H1 (cell line): ENCODE measurements around the gene ERC1. TPM values are rescaled to one million over a fixed set of nuclear protein-coding genes. Genes with fewer than 3 reads are reported as not detected.

ENCODE experiments used
- BACH1 ChIP-seq: IDR thresholded peaks from 2 replicates; pipeline ENCODE4 v1.6.1; 2012; ENCODE audit warnings: low read length, improper control_type of control experiment
- CHD1 ChIP-seq: IDR thresholded peaks from 2 replicates; pipeline ENCODE4 v1.6.1; 2012; ENCODE audit warnings: low read depth, low read length, improper control_type of control experiment
- GABPA ChIP-seq: IDR thresholded peaks from 2 replicates; pipeline ENCODE4 v1.6.1; 2011; ENCODE audit warnings: mild to moderate bottlenecking, low read length, moderate library complexity, borderline replicate concordance; ENCODE audit not compliant: insufficient read depth
- POU5F1 ChIP-seq: IDR thresholded peaks from 2 replicates; pipeline ENCODE4 v1.6.1; 2011; ENCODE audit warnings: low read depth, mild to moderate bottlenecking, low read length, moderate library complexity
- RFX5 ChIP-seq: IDR thresholded peaks from 2 replicates; pipeline ENCODE4 v1.6.1; 2011; ENCODE audit warnings: low read depth, low read length, improper control_type of control experiment, borderline replicate concordance
- polyA plus RNA-seq, 7 experiments: library from polyadenylated mRNA; depleted of rRNA in 3 of 7; stranded (reverse) in 5 of 7; unstranded in 2 of 7; fragments of >200 nt in 5 of 7; fragments of 200-250 nt in 2 of 7; gene quantifications; 1 replicate in 5 of 7; 2 replicates in 1 of 7; 4 replicates in 1 of 7; pipeline versions ENCODE4 v1.2.1 to v1.2.3, GENCODE V29; 2011 to 2013; ENCODE audit warnings: missing spikeins in 2 of 7, mixed read lengths in 2 of 7
- total RNA-seq: library from RNA; stranded (reverse); fragmentation: NEBNext Ultra II Directional; extraction: Animal tissue kit (Norgen Biotek cat#: 25700); gene quantifications from 2 replicates; pipeline ENCODE4 v1.2.1, GENCODE V29; 2021
- TF ChIP-seq, protein P1 (sequence below): IDR thresholded peaks from 2 replicates; pipeline ENCODE4 v1.6.1; 2012; ENCODE audit warnings: low read length, inconsistent platforms

Gene ERC1
- total and polyA plus RNA-seq, 2 of the 8 experiments (the other 6 are each of a cell fraction or from before 2014, with no cell fraction given) = 7.8 to 45.7 TPM

GRCh38 chr12:1382151-1382550 is 391.1 kb downstream of the ERC1 start (continued):
- TF ChIP-seq, protein P1, sequence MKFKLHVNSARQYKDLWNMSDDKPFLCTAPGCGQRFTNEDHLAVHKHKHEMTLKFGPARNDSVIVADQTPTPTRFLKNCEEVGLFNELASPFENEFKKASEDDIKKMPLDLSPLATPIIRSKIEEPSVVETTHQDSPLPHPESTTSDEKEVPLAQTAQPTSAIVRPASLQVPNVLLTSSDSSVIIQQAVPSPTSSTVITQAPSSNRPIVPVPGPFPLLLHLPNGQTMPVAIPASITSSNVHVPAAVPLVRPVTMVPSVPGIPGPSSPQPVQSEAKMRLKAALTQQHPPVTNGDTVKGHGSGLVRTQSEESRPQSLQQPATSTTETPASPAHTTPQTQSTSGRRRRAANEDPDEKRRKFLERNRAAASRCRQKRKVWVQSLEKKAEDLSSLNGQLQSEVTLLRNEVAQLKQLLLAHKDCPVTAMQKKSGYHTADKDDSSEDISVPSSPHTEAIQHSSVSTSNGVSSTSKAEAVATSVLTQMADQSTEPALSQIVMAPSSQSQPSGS = no peak
- TF ChIP-seq CHD1 (no peak), RFX5 (no peak), GABPA (no peak), BACH1 (no peak), POU5F1 (no peak)
- TF ChIP-seq, all 59 proteins: peak for 0
